Gastroesophageal sphincter (tissue), 4 donors: ENCODE results near the gene CYSLTR2. TPM values are rescaled to one million over a fixed set of nuclear protein-coding genes. Genes with fewer than 3 reads are reported as not detected.

ENCODE experiments used
- ATAC-seq: fragments of 150-250 bp; one replicate; pipeline ENCODE4 v1.9.1; 2016; ENCODE audit warnings: mild to moderate bottlenecking, moderate library complexity
- H3K27ac ChIP-seq, 4 donors: fragments of 200-600 bp; sonication (generic) in 3 of 4; 1 replicate in 3 of 4; 2 replicates in 1 of 4; pipeline ENCODE4 v1.5.1; 2016 to 2019
- H3K27me3 ChIP-seq: fragments of 200-600 bp; sonication (generic); one replicate; pipeline ENCODE4 v1.5.1; 2019
- H3K36me3 ChIP-seq, 2 donors: fragments of 200-600 bp; sonication (generic); one replicate each; pipeline ENCODE4 v1.5.1; 2019; ENCODE audit warnings: control low read depth in 1 of 2
- H3K4me1 ChIP-seq, 3 donors: fragments of 200-600 bp; sonication (generic); 1 replicate in 2 of 3; 2 replicates in 1 of 3; pipeline ENCODE4 v1.5.1; 2016 to 2019; ENCODE audit warnings: control low read depth in 2 of 3
- H3K4me3 ChIP-seq, 2 donors: fragments of 200-600 bp; sonication (generic); one replicate each; pipeline ENCODE4 v1.5.1; 2019; ENCODE audit warnings: mild to moderate bottlenecking in 1 of 2, moderate library complexity in 1 of 2
- H3K9me3 ChIP-seq, 3 donors: fragments of 200-600 bp; sonication (generic); one replicate each; pipeline ENCODE4 v1.5.1; 2017 to 2019; ENCODE audit warnings: control low read depth in 2 of 3
- EP300 ChIP-seq: sonication (generic); formaldehyde crosslinking; IDR thresholded peaks from one replicate; pipeline ENCODE4 v1.6.1; 2017; ENCODE audit warnings: antibody characterized with exemption, mild to moderate bottlenecking
- POLR2A ChIP-seq, 2 donors: fragments of 450-650 bp; IDR thresholded peaks; one replicate each; pipeline ENCODE4 v1.6.1; 2017; ENCODE audit warnings: antibody characterized with exemption in 2 of 2, mild to moderate bottlenecking in 2 of 2, moderate library complexity in 1 of 2
- POLR2AphosphoS5 ChIP-seq: sonication (generic); formaldehyde crosslinking; IDR thresholded peaks from one replicate; pipeline ENCODE4 v1.6.1; 2017; ENCODE audit warnings: antibody characterized with exemption
- WGBS, 2 donors: methylation state at CpG; one replicate each; pipeline ENCODE4 v1.1.5; 2018; ENCODE audit warnings: low coverage in 1 of 2; 5-methylcytosine and 5-hydroxymethylcytosine counted together
- total RNA-seq, 4 donors: library from RNA; depleted of rRNA; stranded (reverse); fragments of >200 nt; gene quantifications; one replicate each; pipeline ENCODE4 v1.1.0, GENCODE V29; 2016
- TF ChIP-seq, protein P1 (sequence below), 4 experiments: fragments of 200-600 bp in 2 of 4; fragments of 450-650 bp in 2 of 4; sonication (generic) in 1 of 4; IDR thresholded peaks; one replicate each; pipeline ENCODE4 v1.5.1; 2017 to 2019; ENCODE audit warnings: antibody characterized with exemption in 4 of 4, mild to moderate bottlenecking in 2 of 4, moderate library complexity in 2 of 4

Gene CYSLTR2
- total RNA-seq, 4 donors from 2014 or later: 0.16 to 2.2 (median 0.30) TPM

DNA sequence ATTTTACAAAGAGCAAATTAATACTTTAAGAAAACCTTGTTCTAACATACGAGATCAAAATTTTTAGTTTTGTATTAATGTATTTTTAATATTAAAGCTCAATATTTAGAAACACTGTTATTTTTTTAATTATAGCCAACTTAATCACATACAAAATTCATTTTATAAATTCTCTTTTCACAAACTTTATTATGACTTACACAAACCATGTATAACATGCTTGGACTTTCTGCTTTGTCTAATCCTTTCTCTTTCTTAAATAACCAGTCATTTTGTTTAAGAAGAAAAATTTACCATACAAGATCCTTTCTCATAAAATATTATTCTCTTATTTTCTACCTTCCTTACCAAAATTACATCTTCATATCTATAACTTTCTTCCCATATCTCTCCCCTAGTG, 62.2 kb downstream of the CYSLTR2 start:
- H3K27me3 ChIP-seq: no peaks in the 10 kb centered on the region
- no peaks in the 10 kb centered on the region for H3K4me1 ChIP-seq
- no peak overlapping the region for H3K27ac ChIP-seq
- 76 to 79% methylated on average over 1 of the region's 1 CpG for WGBS, 2 donors
- H3K4me3 ChIP-seq: no peak overlapping the region
- no peaks in the 10 kb centered on the region for H3K36me3 ChIP-seq
- TF ChIP-seq, protein P1, sequence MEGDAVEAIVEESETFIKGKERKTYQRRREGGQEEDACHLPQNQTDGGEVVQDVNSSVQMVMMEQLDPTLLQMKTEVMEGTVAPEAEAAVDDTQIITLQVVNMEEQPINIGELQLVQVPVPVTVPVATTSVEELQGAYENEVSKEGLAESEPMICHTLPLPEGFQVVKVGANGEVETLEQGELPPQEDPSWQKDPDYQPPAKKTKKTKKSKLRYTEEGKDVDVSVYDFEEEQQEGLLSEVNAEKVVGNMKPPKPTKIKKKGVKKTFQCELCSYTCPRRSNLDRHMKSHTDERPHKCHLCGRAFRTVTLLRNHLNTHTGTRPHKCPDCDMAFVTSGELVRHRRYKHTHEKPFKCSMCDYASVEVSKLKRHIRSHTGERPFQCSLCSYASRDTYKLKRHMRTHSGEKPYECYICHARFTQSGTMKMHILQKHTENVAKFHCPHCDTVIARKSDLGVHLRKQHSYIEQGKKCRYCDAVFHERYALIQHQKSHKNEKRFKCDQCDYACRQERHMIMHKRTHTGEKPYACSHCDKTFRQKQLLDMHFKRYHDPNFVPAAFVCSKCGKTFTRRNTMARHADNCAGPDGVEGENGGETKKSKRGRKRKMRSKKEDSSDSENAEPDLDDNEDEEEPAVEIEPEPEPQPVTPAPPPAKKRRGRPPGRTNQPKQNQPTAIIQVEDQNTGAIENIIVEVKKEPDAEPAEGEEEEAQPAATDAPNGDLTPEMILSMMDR (IDR thresholded peaks at IDR 0.05): no peak
- TF ChIP-seq EP300 (no peak), POLR2AphosphoS5 (no peak), POLR2A (IDR thresholded peaks at IDR 0.05) (no peak)
- peaks cover 0 to 37% (median 0%) of the 10 kb centered on the region in 3 donors for H3K9me3 ChIP-seq
- ATAC-seq: no peak

DNA sequence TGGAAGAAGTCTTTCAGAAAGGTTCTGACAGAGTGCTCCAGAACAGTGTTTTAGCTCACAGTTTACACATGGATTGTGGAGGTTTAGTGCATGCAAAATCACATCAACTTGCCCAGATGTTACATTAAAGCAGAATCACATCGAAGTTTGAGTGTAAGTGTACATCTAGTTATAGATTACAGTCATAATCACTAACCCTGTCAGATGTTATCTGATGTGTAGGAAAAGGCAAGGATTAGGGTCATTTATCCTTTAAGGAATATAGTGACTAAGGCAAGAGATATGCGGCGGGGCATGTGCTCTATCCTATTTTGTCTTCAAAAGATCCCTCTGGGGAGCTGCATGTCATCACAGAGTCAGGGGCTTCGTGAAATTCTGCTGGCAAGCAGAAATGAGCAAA, 66.9 kb downstream of the CYSLTR2 start:
- no peak for ATAC-seq
- Histone ChIP-seq H3K36me3 (no peaks in the 10 kb centered on the region), H3K4me1 (no peaks in the 10 kb centered on the region), H3K4me3 (no peak overlapping the region), H3K27me3 (no peaks in the 10 kb centered on the region), H3K9me3 (peaks cover 0 to 42% (median 0%) of the 10 kb centered on the region in 3 donors), H3K27ac (no peak overlapping the region)
- 51 to 71% methylated on average over 4 of the region's 4 CpGs for WGBS, 2 donors
- TF ChIP-seq POLR2AphosphoS5: no peak
- TF ChIP-seq EP300: no peak
- TF ChIP-seq, protein P1 (IDR thresholded peaks at IDR 0.05): no peak
- TF ChIP-seq POLR2A (IDR thresholded peaks at IDR 0.05): no peak

DNA sequence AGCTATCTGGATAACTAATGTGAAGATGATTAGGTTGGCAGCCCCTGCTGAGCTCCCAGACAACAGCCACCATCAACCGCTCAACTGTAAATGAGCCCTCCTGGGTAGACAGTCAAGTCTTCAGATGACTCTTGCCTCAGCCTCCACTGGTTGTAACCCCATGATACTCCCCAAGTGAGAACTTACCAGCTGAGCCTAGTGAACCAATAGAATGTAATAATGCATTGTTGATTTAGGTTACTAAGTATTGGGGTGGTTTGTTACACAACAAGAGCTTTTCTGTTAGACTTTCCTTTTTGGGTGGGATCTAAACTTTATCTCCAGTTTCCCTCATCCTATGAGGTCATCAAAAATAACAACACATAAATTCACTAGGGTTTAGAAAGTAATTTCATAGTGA, 69.4 kb downstream of the CYSLTR2 start:
- Histone ChIP-seq H3K4me1 (peaks cover 0 to 12% (median 0%) of the 10 kb centered on the region in 3 donors), H3K27ac (no peak overlapping the region), H3K9me3 (peaks cover 0 to 26% (median 0%) of the 10 kb centered on the region in 3 donors), H3K4me3 (no peak overlapping the region), H3K27me3 (no peaks in the 10 kb centered on the region), H3K36me3 (no peaks in the 10 kb centered on the region)
- TF ChIP-seq POLR2AphosphoS5: no peak
- TF ChIP-seq POLR2A (IDR thresholded peaks at IDR 0.05): no peak
- TF ChIP-seq, protein P1 (IDR thresholded peaks at IDR 0.05): no peak
- no peak for TF ChIP-seq EP300
- 100% methylated on average over 1 of the region's 1 CpG for WGBS, 2 donors
- no peak for ATAC-seq

DNA sequence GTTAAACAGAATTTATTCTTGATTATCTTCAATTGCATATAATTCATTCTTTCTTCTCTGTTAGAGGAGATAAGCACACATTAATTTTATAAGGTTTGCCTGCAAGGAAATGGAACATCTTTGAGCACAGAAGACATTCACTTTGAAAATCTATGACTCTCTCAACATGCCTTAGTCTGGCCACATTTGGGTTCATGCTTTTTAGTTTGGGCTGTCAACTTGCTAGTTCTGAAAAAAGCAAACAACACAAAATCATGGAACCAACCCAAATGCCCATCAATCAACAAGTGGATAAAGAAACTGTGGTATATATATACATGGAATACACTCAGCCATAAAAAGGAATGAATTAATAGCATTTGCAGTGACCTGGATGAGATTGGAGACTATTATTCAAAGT, 71.5 kb downstream of the CYSLTR2 start:
- ATAC-seq: no peak
- Histone ChIP-seq H3K27ac (no peak overlapping the region), H3K9me3 (peaks cover 0 to 5% (median 0%) of the 10 kb centered on the region in 3 donors), H3K4me3 (no peak overlapping the region), H3K27me3 (no peaks in the 10 kb centered on the region), H3K4me1 (peaks cover 0 to 12% (median 0%) of the 10 kb centered on the region in 3 donors), H3K36me3 (no peaks in the 10 kb centered on the region)
- TF ChIP-seq, protein P1 (IDR thresholded peaks at IDR 0.05): no peak
- no peak for TF ChIP-seq POLR2AphosphoS5
- no peak for TF ChIP-seq POLR2A (IDR thresholded peaks at IDR 0.05)
- no peak for TF ChIP-seq EP300

DNA sequence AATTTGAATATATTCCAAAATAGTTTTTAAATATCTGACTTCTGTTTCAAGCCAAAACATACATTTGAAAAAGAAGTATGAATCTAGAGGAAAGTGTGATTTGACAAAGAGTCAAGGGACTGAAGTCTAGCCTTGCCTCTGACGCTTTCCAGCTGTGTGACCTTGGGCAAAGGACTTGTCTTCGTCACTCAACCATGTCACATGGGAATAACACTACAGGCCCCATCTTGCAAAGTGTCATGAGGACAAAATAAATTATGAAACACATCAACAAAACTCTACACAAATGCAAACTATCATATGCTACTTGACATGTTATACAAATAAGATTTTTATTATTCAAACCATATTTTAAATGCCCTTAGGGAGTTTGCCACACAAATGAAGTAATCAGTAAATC, 73.0 kb downstream of the CYSLTR2 start:
- peaks cover 0 to 12% (median 0%) of the 10 kb centered on the region in 3 donors for H3K4me1 ChIP-seq
- TF ChIP-seq EP300 (no peak), POLR2AphosphoS5 (no peak), POLR2A (IDR thresholded peaks at IDR 0.05) (no peak)
- TF ChIP-seq, protein P1 (IDR thresholded peaks at IDR 0.05): no peak
- no peak overlapping the region for H3K4me3 ChIP-seq
- H3K27ac ChIP-seq: no peak overlapping the region
- ATAC-seq: no peak
- WGBS, 2 donors: 11 to 27% methylated on average over 2 of the region's 2 CpGs
- no peaks in the 10 kb centered on the region for H3K36me3 ChIP-seq
- H3K9me3 ChIP-seq: no peaks in the 10 kb centered on the region
- H3K27me3 ChIP-seq: no peaks in the 10 kb centered on the region
